Measurements from ENCODE around the gene PPFIBP2. TPM values are rescaled to one million over a fixed set of nuclear protein-coding genes. Genes with fewer than 3 reads are reported as not detected.

Gene PPFIBP2
- total and polyA plus RNA-seq, 2 of the 13 experiments (the other 11 are each of a cell fraction or from before 2014, with no cell fraction given), result 15.0 to 52.5 TPM

DNA sequence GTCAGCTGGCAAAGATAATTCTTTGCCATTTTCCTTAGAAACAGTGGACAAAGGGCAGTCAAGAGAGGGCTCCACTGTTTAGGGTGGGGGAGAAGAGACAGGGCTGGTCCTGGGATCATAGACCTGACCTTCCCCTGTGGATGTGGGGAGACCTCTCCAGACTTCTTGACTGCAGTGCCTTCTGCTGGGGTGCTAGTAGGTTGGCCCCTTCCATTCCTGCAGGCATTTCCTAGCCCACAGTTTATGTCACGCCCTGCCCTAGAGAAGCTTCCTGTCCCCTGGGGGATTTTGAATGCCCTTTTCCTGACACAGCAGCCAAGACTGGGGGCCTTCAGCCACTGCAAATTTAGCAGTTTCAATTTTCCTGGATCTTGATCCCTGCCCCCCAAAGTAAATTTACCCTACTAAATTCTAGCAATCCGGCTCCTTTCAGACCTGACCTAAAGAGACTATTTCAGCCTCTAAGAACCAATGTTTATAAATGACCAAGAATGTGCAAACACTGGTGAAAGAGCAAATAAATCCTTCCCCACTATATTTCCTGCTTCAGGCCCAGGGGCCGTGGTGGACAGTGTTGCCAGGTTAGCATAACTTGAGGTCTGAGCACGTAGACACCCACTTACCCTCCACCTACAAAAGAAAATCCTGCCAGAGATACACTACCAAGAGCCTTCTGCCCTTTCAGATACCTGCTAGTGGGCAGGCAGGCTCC is 58.4 kb downstream of the PPFIBP2 start (continued):
- TF ChIP-seq ZNF674 (CRISPR knock-in tag; IDR thresholded peaks at IDR 0.05; ENCODE audit: low read depth) (no peak), HDAC1 (CRISPR knock-in tag; IDR thresholded peaks at IDR 0.05) (peak; percentile 83; the same call in 1 of the 2 replicates), NCOA1 (CRISPR knock-in tag; IDR thresholded peaks at IDR 0.05) (no peak; the same call in 1 of the 2 replicates), NCOR1 (IDR thresholded peaks at IDR 0.05; ENCODE audit: borderline replicate concordance, low read length) (peak; percentile 84; the same call in 1 of the 2 replicates), TGIF2 (CRISPR knock-in tag; IDR thresholded peaks at IDR 0.05) (0 out of 2 replicates have a peak, but pooled peaks have one; percentile 29), ZNF143 (CRISPR knock-in tag; IDR thresholded peaks at IDR 0.05) (0 out of 2 replicates have a peak, but pooled peaks have one; percentile 10), FOXA3 (CRISPR knock-in tag; IDR thresholded peaks at IDR 0.05) (peak; percentile 89), JUND (CRISPR knock-in tag; IDR thresholded peaks at IDR 0.05) (no peak), LRRFIP1 (CRISPR knock-in tag; conservative IDR thresholded peaks at IDR 0.05) (no peak), MBNL3 (CRISPR knock-in tag; conservative IDR thresholded peaks at IDR 0.05) (no peak), ZNF232 (CRISPR knock-in tag; IDR thresholded peaks at IDR 0.05; ENCODE audit: borderline replicate concordance) (no peak), RBM39 (IDR thresholded peaks at IDR 0.05; ENCODE audit: low read depth, low read length, poor library complexity, severe bottlenecking) (no peak), IKZF1 (IDR thresholded peaks at IDR 0.05) (no peak), REPIN1 (CRISPR knock-in tag; IDR thresholded peaks at IDR 0.05; ENCODE audit: borderline replicate concordance, low read depth) (no peak), ZMAT5 (CRISPR knock-in tag; IDR thresholded peaks at IDR 0.05; ENCODE audit: borderline replicate concordance, low read depth) (no peak)
- TF ChIP-seq, protein P1, sequence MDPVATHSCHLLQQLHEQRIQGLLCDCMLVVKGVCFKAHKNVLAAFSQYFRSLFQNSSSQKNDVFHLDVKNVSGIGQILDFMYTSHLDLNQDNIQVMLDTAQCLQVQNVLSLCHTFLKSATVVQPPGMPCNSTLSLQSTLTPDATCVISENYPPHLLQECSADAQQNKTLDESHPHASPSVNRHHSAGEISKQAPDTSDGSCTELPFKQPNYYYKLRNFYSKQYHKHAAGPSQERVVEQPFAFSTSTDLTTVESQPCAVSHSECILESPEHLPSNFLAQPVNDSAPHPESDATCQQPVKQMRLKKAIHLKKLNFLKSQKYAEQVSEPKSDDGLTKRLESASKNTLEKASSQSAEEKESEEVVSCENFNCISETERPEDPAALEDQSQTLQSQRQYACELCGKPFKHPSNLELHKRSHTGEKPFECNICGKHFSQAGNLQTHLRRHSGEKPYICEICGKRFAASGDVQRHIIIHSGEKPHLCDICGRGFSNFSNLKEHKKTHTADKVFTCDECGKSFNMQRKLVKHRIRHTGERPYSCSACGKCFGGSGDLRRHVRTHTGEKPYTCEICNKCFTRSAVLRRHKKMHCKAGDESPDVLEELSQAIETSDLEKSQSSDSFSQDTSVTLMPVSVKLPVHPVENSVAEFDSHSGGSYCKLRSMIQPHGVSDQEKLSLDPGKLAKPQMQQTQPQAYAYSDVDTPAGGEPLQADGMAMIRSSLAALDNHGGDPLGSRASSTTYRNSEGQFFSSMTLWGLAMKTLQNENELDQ (CRISPR knock-in tag; IDR thresholded peaks at IDR 0.05; ENCODE audit: borderline replicate concordance), result no peak
- TF ChIP-seq, protein P2, sequence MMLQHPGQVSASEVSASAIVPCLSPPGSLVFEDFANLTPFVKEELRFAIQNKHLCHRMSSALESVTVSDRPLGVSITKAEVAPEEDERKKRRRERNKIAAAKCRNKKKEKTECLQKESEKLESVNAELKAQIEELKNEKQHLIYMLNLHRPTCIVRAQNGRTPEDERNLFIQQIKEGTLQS (CRISPR knock-in tag; IDR thresholded peaks at IDR 0.05), result no peak
- TF ChIP-seq, protein P3, sequence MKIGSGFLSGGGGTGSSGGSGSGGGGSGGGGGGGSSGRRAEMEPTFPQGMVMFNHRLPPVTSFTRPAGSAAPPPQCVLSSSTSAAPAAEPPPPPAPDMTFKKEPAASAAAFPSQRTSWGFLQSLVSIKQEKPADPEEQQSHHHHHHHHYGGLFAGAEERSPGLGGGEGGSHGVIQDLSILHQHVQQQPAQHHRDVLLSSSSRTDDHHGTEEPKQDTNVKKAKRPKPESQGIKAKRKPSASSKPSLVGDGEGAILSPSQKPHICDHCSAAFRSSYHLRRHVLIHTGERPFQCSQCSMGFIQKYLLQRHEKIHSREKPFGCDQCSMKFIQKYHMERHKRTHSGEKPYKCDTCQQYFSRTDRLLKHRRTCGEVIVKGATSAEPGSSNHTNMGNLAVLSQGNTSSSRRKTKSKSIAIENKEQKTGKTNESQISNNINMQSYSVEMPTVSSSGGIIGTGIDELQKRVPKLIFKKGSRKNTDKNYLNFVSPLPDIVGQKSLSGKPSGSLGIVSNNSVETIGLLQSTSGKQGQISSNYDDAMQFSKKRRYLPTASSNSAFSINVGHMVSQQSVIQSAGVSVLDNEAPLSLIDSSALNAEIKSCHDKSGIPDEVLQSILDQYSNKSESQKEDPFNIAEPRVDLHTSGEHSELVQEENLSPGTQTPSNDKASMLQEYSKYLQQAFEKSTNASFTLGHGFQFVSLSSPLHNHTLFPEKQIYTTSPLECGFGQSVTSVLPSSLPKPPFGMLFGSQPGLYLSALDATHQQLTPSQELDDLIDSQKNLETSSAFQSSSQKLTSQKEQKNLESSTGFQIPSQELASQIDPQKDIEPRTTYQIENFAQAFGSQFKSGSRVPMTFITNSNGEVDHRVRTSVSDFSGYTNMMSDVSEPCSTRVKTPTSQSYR (CRISPR knock-in tag; IDR thresholded peaks at IDR 0.05; ENCODE audit: borderline replicate concordance), result peak; percentile 55; the same call in 1 of the 2 replicates
- TF ChIP-seq, protein P4, sequence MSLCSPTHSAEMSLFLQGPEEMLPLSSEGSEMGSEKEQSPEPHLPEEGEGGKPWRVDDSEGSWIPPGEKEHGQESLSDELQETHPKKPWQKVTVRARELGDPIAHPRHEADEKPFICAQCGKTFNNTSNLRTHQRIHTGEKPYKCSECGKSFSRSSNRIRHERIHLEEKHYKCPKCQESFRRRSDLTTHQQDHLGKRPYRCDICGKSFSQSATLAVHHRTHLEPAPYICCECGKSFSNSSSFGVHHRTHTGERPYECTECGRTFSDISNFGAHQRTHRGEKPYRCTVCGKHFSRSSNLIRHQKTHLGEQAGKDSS (CRISPR knock-in tag; IDR thresholded peaks at IDR 0.05; ENCODE audit: borderline replicate concordance, low read depth), result no peak
